GM19395 (cell line): ENCODE results near the gene LGALS3BP.

Experiments
- ATAC-seq: cut with Tn5 transposase; IDR thresholded peaks from one replicate; pipeline ENCODE4 v1.9.1; 2021; ENCODE audit warnings: mild to moderate bottlenecking, moderate library complexity; ENCODE audit not compliant: unreplicated experiment

LGALS3BP gene

DNA sequence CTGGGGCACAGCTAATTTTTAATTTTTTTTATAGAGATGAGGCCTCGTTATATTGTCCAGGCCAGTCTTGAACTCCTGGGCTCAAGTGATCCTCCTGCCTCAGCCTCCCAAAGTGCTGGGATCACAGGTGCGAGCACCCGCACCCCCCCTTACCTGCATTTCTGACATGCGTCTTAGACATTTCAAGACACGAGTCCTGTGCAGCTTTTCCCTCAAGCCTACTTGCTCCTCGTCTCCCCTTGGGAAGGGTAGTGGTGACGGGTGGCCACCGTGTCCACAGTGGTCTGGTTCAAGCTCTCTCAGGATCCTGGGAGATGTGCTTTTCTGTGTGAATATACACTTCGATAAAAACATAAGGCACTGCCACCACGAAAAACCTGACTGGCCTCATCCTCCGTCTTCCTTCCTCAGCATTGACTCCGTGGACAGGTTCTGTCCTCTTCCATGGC lies 20.2 kb upstream of the LGALS3BP start:
- no peak for ATAC-seq

DNA sequence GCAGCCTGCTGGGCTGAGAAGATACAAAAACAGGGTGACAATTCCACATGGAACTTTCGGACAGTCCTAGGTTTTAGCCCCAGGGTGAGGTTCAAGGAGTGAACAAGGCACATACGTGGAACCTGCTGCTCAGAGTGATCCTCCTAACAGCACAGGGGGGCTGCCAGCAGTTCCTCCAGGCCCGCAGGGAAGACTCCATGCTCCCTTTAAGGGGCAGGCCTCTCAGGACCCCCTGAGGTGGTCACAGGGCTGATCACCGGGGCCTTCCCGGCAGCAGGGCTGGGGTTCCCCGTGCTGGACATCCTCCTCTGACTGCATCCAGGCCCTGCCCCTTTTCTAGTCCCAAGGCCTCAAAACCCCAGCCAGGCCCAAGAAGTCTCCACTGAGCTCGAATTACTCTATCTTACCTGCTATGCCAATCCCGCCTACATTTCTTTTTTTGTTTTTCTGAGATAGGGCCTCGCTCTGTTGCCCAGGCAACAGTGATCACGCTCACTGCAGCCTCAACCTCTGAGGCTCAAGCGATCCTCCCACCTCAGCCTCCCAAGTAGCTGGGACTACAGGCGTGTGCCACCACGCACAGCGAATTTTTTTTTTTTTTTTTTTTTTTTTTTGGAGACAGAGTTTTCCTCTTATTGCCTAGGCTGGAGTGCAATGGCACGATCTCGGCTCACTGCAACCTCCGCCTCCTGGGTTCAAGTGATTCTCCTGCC lies 19.5 kb upstream of the LGALS3BP start:
- ATAC-seq, result no peak

- ATAC-seq, result no peak
Measured at GRCh38 chr17:78998311-78999055, 18.8 kb upstream of the LGALS3BP start.

GRCh38 chr17:78997881-78998280 lies 18.2 kb upstream of the LGALS3BP start:
- no peak for ATAC-seq

DNA sequence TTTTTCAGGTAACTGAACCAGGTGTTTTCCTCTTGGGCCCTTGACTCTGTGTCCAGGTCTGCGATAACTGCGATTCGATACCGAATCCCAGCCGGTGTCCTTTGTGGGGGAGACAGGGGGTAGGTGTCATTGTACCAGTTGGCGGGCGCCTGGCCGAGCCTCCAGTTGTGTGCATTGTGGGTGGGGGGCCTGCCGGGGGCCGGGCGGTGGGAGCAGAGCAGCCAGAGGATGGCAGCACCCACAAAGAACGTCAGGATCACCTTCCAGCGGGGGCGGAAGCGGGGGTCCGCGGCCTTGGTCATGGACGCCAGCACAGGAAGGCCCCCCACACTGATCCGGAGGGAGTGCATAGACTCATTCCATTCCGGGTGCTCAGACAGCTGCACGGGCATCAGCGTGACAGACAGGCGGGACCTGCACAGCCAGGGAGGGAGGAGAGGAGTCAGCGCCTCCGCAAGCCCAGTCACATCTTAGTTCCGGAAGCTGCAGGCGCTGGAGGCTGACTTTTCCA lies 17.6 kb upstream of the LGALS3BP start:
- no peak for ATAC-seq

DNA sequence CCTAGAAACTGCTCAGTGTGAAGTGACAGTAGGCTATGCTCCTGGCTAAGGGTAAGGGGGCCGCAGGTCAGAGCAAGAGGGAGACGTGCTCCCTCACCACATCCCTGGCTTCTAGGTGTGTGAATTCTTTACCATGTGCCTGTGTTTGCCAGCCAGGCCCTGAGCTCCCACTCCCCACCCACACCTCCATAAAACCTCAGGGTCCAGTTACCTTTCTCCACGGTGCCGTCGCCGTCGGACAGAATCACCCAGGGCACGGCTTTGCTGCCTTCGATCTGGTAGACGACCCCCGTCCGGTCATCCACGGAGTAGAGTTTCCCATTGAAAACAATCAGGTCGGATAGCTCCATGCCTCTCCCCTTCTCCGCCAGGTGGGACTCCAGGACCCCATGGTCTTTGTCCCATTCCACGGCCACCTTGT lies 17.1 kb upstream of the LGALS3BP start:
- no peak for ATAC-seq

GRCh38 chr17:78995761-78996451 lies 16.2 kb upstream of the LGALS3BP start:
- ATAC-seq, result no peak

DNA sequence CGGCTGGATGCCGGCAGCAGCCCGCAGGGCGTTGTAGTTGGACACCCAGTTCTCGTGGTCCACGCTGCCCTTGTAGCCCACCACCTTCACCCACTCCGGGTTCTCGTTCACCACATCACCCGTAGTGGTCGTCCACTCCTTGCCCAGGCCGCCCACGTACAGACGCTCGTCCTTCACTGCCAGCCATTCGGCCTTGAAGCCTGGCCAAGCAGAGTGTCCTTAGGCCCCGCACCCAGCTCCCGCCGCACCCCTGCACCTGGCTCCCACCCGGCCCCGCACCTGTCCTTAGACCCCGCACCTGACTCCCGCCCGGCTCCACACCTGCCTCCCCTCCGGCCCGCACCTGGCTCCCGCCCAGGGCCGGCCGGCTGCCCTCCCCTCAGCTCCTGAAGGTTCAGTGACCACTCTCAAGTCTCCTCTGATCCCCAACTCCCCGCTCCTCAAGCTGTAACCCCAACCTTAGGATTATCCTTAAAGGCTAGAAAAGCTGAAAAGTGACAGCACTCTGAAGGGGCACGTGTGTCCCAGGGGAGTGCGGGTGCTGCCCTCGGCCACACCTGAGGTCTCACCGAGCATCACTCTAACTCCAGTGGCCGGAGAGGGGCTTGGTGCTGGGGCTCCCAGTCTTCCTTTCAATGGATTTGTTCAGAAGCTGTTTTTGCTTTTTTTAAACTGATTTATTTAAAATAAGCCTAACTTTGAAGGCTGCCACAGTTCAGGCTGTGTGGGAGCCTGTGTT lies 15.5 kb upstream of the LGALS3BP start:
- ATAC-seq, result no peak

GRCh38 chr17:78993981-78994671 lies 14.4 kb upstream of the LGALS3BP start:
- no peak for ATAC-seq

DNA sequence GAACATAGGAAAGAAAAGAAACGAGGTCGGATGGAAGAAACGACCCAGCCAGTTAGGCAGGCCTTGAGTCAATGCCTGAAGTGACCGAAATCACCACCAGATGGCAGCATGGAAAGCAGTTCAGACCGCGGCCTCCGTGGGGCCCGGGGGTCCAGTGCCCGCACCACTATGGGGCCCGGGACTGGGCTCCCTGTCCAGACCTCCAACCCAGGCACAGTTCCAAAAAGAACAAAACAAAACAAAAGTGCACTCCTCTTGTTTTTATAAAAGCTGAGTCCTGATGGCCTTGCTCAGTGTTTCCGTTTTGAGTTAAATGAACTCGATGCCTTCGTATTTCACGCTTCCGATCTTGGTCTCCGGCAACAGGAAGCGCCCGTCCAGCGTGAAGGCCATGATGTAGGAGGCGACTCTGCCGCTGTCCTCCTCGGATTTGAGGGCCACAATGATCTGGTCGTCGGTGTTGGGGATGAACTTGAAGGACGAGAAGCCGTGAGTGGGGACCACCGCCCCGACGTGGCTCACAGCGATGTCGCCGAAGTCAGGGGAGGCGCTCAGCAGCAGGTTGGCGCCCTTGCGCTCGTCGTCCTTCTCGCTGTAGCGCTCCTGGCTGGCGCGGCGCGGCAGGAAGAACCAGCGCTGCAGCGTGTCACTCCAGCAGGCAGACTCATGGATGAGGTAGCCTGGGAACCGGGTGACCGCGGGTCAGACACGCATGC lies 13.7 kb upstream of the LGALS3BP start:
- ATAC-seq, result no peak

DNA sequence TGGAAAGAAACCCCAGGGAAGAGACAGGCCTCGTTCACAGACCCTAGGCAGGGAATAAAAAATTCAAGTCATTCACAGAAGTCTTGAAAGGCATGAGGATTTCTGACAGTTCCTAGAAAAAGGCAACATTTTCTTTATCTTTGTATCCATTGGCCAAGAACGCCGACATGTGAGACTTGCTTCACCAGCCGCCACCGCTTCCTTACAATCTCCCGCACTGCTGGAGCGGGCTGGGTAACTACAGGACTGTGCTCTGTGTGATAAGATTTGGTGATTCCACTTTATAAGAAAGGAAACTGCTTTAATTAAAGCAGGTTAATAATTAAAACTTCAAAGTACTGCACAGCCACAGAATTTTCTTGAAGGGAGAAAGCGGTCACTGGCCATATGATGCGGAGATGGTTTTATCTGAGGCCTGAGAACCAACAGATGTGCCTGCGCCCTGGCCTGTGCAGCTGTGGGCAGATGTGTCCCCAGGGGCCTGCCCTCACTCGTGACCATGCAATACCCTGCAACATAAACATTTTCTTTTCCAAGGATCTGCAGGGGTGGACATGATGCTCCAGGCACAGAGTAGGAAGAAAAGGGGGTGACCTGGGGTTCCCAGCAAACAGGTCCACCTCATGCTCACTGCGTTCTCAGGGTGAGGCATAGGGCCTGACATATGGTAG lies 13.0 kb upstream of the LGALS3BP start:
- no peak for ATAC-seq

DNA sequence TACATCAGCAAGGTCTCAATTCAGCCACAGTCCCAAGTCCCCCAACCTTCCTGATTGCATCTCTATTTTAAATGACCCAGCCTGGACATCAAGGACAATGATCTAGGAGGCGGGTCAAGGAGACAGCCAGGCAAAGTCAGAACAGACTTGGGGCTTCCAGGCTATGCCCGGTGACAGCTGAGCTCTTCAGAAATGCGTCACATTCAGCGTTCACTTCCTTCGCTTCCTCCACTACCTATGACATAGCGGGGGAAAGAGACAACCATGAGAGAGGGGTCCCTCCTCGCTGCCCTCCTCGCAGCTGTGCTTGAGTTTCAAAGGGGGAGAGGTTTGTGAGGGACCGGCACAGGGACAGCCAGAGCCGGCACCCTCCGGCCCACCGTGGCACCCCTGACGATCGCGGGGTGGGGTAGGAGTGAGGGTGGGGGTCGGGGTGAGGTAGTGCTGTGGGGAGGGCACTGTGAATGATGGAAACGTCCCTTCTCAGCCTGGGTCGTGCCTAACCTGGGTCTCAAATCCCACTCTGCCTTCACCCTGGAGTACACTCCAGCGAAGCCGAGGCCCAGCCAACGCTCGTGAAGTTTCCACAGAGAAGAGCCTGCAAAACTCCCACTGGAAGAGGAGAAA lies 12.3 kb upstream of the LGALS3BP start:
- ATAC-seq, result no peak

GRCh38 chr17:78991017-78991738 lies 11.5 kb upstream of the LGALS3BP start:
- ATAC-seq, result no peak

DNA sequence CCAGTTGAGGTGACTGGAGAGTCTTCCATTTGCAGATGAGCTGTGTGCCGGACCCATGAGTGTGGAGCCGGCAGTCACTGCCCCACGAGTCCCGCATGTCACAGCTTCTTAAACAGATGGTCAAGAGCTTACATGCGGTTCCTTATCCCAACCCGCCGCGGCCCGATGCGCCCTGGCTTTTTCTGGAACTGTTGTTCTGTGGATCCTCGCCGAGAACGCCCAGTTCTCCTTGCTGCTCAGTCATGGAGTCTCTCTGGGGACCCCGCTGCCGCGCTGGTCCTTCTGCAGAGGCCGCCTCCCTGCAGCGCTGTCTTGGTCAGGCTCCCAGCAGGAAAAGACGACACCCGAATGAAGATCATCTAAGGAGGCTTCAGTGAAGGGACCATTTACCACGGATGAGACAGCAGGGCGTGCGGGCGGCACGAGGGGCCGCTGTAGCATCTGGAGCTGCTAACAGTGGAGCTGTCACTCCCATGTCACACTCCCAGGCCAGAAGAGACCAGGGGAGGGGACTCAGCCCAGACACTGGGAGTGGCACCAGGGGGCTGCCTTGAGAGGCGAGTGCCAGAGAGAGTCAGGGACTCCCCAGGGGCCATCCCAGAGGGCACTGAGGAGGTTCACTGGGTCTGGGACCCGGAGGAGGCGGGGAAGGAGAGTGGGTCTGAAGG lies 10.8 kb upstream of the LGALS3BP start:
- ATAC-seq, result no peak

- ATAC-seq, result no peak
Measured at GRCh38 chr17:78988152-78988551, 8.4 kb upstream of the LGALS3BP start.

GRCh38 chr17:78986649-78987328 lies 7.1 kb upstream of the LGALS3BP start:
- ATAC-seq, result no peak
